CMK (cell line): ENCODE measurements around the gene RAD51B.

Experiments
- DNase-seq: peaks from one replicate; pipeline ENCODE4 v3.0.0-alpha.2; 2010; ENCODE audit warnings: low read depth

The RAD51B gene

DNA sequence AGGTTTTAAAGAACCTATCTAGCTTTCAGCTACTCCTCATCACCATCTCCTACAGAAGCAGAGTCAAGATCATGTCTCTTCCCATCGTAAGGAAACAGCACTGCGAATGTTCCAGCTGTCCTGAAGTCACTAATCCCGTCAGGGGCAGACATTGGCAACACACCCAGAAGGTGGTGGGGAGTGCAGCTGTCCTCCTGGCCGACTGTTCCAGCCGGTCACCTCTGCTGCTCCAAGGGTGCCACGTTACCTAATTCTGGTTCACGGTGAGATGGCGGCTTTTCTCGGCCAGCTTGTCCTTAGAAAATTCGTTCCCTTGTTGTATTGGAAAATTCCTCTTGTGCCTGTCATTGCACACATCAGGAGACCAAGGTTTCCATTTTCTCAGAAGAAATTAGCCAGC lies 777.1 kb downstream of the RAD51B start:
- DNase-seq = no peak

DNA sequence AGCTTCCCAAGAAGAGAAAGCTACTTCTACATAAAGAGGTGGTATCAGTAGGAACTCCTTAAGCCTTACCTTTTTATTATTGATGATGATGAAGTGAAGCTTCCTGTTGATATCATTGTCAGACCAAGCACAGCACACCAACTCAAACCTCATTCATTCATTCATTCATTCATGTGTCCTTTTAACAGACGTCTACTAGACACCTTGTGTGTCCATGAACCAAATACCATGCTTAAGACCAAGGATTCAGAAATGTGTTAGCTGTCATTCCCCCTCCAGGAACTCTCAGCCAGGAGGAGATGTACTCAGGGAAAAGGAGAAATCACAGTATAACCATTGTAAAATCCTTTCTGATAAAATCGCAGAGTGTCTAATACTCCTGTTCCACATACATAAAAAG lies 778.5 kb downstream of the RAD51B start:
- DNase-seq = no peak

DNA sequence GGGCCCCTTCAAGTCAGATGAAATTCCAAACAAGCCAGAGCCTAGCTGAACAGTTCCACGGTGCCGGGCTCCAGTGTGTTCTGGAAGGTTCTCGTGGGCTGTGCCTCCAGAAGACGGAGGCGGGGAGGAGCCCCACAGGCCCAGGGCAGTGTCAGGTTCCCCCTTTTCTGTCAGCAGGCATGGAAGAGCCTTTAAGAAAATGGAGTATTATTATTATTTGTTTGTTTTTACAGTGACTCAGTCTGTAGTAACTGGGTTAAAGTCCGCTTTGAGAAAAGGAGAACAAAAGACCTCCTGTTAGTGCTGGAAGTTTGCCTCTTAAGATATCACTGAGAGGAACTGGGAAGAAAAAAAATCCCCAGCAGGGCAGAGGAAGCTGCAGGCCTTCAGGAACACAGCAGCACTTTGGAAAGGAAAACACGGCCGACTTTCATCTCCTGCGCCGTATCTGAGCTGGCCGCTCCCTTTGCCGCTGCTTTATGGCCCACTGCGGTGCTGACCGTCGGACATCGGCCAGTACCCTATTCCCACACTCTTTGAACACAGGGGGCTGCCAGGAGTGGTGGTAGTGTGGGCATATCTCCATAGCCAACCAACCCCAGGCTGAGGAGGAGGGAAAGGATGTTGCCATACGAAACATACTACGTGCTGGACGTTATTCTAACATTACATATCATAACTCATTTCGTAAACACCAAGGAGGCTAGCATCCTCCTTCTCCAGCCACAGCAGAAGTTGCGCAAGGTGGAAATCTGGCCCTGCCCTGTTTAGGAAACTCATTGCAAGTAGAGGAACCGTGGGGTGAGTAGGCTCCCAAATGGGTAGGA lies 779.3 kb downstream of the RAD51B start:
- no peak for DNase-seq

DNA sequence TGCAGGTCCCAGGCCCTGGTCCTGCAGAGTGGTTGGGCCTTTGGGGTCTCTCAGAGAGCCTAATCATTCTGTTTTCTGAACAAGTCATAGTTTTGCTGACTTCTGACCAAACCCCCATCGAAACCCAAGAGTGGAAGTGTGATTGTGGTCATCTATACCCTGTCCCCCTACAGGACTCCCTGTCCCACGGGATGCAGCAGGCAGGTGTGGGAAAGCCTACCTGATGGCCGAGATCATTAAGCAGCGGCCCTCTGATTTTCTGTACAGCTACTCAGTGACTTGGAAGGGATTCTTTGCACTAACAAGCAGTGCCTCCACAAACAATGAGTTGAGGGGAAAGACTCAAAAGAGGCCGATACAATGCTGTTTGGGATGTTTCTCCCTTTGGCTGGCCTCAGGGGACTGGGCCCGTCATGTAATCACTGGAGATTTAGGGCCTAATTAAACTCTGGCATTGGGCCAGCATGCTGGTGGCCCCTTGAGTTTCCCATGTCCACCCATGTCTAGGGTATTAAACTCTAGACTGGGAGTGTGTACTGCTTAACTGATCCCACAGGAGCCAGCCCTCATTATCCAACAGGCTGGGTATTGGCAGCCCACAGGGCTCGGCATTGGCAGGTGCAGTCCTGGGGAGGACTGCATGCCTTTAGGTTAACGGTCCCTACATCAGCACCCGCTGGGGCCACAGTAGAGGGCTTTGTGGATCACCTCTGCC lies 780.5 kb downstream of the RAD51B start:
- DNase-seq = no peak

DNA sequence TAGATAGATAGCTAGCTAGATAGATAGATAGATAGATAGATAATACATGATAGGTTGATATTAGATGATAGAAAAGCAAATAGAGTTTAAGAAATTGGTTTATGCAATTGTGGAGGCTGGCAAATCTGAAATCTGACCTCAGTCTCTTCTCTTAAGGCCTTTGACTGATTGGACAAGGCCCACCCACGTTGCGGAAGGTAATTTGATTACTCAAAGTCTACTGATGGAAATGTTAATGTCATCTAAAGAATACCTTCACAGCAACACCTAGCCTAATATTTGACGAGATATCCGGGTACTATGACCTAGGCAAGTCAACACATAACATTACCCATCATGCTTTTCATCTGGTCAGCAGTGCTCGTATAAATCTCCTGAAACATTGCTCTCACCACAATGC lies 782.9 kb downstream of the RAD51B start:
- DNase-seq = no peak

DNA sequence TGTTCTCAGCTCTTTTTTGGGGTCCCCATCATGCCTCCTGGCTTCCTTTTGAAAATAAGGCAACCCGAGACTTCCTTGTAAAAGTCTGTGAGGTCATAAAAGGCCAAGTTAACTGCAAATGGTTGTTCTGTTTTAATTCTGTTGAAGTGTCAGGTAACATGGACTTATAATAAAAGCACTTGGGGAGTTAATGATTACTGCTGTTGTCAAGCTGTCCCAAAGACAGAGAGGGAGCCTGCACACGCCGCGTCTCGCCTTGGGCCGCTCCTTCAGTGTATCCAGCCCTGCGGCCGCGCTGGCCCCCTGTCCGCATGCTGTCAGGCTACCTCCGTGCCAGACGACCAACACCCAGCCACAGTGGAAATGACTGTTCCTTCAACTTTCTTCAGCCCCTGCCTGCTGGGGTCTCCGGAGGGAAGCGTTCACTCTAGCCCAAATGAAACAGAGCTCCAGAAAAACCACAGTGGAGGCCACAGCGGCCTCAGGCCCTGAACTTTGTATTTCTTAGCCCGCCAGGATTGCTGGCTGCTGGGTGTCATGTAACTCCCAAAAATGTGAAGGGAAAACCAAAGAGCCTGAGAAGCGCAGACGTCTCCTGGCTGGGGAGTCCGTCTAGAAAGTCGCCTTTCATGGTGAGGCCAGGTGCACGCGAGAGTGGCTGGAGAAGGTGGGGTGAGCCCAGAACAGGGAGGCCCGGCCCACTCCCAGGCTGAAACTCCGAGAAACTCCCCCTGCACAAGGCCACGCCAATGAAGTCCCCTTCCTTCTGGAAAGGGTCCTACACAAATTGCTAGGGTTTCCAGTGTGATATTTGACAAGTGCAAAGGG lies 784.2 kb downstream of the RAD51B start:
- DNase-seq = no peak

DNA sequence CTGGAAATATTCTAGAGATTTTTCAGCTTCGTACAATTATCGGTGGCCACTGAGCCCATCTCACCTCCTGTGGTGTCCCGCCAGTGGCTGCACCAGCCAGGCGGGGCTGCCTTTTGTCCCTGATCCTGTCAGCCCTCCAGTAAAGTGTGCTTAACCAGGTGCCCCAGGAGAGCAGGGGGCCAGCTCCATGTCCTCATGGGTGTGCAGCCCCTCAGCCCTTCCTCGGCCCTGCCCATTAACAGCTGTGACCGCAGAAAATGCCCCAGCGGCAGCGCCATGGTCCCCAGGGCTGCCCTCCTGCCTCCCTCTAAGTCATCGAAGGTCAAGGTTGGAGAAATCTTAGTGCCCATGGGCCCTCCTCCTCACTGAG lies 784.8 kb downstream of the RAD51B start:
- no peak for DNase-seq

DNA sequence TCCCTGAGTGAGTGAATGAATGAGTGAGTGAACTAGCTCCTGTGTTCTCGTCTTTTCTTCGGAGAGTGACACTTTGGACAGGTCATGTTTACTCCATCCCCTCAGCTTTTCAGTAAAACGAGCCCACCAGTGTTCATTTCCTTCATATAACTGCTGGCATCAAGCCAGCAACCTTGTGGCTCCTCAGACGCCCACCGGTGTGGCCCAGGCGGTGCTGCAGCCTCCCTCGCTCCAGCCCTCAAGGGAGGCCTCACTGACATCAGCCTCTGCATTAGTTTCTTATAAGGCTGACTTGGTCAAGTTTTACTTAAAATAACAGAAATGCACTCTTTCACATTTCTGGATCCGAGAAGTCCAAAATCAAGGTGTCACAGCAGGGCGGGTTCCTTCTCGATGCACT lies 785.2 kb downstream of the RAD51B start:
- DNase-seq = no peak

DNA sequence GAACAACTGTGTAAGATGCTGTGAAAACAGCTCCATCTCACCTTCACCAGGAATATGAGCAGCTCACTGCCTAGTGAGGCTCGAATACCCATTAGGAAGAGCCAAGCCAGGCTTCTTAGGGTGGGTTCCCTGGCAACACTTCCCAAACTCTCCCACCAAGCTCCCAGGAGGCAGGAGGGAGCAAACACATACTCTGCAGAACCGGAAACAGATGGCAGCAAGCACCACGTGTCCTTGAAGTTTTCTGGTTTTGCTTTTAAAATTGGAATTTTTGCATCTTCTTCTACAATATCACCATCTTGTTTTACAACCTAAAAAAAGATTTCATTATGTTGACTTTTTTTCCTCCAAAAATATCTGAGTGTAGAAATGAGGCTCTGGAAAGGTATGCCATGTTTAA lies 786.6 kb downstream of the RAD51B start:
- DNase-seq = no peak

DNA sequence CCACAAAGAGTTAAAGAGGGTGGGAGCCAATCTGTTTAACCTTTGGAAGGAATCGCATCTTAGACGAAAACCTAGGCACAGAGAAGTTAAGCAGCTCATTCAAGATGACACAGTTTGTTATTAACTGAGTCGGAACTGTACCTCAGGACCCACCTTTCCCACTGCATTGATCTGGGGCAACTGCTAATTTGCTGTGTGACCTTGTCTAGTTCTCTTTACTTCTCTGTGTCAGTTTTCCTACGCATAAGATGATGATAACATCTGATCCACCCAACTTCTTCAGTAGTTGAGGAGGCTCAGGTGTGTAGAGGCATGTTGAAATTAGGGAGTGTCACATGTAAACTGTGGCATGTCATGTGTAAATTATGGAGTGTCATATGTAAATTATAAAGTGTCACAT lies 787.1 kb downstream of the RAD51B start:
- DNase-seq = no peak

DNA sequence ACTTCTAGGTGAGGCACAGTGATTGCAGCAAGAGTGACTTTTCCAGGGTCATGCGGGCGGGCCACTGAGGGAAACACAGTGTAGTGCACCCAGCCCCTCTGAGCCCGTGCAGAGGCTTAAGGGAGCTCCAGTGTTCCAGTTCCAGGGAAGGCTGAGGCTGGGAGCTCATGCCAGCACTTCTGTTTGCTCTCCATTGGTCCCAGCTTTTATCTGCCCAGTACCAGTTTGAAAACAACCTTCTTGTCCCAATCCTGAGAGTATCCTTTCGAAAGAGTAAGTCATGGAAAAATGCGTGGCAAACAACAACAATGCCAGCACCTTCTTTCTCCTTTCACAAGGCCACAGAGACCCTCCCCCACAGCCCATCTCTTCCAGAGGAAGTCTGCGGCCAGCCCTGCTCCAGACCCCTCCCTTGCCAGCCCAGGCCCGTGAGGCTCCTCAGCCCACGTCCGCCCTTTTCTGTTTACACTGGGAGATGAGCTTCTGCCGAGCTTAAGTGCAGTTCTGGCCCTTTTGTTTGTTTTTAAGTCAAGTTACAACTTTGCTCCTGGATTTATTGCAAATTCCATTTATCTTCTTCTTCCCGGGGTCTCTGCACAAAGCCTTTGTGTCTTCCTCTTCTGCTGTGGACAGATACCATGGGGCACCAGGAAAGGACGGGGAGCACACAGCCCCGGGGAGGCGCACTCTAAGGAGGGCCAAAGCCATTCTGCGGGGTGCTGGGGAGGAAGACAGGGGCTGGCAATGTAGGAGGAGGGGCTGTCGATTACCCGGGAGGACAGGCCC lies 787.7 kb downstream of the RAD51B start:
- DNase-seq = peak; percentile 63

DNA sequence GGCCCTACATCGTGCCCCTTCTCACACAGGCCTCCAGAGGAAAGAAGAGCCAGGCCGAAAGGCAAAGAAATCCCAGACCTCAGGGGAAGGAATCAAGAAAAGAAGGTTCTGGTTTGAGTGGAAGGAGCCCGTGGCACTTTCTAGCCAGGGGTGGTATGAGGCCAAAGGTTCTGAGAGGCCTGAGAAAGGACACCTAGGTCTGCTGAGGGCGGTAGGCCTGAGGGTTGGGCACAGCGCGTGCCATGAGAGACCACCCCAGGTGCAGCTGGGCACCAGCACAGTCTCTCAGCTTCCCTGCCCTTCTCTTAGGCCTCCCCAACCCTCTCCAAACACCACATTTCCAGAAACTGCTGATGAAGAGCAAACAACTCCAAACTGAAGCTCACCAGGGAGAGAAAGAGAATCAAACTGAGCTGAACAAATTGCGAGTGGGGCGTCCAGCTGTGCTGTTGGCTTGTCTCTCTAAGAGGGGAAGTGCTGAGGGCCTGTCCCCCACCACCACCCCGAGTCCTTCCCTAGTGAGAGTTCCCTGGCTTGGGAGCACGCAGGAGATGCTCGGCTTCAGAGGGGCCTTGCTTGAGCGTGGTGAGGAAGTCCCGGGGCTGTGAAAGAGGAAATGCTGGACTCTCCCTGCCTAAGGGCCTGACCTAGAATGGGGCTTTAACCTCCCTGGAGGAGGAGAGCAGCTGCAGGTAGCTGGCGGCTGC lies 788.4 kb downstream of the RAD51B start:
- no peak for DNase-seq

DNA sequence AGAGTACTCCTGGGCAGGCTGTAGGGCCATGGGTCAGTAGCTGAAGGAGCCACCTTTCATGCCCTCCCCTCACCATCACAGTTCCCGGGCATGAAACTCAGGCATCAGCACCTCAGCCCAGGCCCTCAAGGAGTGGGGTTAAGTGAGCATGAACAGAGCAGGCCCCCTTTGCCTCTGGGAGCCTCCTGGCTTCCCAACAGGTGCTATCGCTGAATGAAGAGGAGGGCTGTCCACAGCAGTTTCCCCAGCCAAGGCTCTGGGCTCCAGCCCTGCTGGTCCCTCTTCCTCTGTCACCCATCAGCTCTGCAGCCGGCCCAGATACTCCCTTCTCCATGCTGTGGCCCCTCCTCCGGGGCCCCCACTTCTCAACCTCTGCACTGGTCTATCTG lies 789.0 kb downstream of the RAD51B start:
- DNase-seq = no peak

DNA sequence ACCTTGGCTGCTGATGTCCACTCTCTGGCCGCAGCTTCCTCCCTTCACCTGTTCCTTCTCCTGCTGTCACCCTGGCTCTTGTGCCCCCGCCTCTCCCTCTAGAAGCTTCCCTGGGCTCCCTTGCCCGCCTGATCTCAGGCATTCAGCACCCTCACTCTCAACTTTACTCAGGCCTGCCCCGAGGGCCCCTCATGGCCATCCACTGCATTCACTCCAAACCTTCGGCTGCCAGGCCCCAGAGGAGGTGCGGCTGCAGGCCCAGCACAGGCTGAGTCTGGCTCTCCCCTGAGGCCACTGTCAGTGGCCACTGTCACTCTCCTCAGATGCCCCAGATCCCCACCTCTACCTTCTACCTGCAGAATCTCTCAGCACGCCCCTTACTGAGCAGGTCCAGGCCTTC lies 789.4 kb downstream of the RAD51B start:
- no peak for DNase-seq

DNA sequence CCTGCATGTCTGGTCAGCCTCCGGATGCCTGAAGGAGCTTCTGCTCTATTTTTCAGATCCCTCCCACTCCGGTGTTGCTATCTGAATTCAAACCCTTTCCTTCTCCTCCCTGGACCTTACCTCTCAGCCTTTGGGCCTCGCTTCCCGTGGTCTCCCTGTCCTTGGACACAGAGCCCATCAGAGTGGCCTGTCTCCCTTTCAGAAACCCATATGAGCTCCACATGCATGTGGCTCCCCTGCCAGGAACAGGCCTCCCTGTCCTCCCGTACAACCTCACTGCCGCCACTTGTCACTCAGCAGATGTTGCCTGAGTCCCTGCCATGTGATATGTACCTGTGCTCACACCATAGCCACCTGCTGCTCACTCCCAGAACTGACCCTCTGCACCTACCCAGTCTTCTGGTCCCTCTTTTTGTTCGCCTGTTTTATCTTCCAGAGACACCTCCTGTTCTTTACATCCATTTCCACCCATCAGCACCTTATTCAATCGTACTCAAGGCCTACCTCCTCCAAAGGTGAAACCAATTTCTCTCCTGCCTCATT lies 790.7 kb downstream of the RAD51B start:
- no peak for DNase-seq

DNA sequence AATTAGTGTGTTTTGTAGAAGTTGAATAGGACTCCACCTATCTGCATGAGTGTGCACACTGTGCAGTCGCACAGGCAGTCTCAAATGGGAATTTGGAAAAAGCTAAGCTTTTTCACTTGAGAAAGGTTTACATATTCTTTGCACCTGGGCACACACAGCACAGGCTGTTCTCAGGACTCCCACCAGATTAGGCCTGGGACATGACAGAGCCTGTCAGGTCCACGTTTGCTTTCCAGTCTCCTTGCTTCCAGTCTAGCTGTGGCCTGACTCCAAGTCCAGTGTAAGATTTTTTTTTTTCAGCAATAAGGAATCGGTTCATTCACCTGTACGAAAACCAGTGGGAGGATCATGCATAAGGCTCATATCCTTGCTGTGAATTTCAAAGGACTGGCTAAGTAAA lies 792.0 kb downstream of the RAD51B start:
- no peak for DNase-seq

DNA sequence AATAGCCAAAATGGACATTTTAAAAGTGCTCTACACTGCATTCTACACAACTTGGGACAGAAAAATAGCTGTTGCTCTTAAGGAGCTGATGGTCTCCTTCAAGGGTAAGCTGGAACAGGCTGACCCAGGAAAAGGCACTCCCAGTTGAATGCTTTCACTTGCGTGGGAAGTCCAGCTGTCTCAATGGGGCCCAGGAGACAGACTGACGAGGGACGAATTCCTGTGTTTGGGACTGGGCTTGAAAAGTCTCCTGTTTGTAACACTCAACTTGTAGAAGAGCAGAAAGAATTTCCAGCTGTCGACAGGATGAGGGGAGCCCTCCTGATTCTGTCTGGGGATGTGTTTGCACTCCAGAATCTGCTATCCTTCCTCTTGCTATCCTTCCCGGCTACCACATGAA lies 792.5 kb downstream of the RAD51B start:
- no peak for DNase-seq

DNA sequence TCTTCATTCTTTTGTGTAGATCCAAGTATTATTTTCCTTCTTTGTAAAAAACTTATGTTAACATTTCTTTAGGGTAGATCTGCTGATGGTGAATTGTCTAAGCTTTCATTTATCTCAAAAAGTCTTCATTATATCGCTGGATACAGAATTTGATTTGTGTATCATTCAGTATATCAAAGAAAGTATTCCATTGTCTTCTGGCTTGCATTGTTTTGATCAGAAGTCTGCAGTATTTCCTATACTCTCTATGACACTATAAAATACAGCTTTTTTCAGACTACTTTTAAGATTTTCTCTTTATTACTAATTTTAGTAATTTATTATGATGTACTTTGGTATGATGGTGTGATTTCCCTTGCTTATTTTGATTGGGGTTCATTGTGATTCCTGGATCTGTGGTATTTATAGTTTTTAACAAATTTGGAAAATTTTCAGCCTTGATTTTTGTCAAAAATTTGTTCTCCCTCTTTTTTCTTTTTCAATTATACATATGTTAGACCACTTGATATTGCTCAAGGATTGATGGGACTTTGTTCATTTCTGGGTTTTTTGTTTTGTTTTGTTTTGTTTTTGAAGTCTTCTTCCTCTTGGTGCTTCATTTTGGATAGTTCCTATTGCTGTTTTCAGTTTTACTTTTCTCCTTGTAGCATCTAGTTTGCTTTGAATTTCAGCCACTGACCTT lies 796.8 kb downstream of the RAD51B start:
- no peak for DNase-seq

DNA sequence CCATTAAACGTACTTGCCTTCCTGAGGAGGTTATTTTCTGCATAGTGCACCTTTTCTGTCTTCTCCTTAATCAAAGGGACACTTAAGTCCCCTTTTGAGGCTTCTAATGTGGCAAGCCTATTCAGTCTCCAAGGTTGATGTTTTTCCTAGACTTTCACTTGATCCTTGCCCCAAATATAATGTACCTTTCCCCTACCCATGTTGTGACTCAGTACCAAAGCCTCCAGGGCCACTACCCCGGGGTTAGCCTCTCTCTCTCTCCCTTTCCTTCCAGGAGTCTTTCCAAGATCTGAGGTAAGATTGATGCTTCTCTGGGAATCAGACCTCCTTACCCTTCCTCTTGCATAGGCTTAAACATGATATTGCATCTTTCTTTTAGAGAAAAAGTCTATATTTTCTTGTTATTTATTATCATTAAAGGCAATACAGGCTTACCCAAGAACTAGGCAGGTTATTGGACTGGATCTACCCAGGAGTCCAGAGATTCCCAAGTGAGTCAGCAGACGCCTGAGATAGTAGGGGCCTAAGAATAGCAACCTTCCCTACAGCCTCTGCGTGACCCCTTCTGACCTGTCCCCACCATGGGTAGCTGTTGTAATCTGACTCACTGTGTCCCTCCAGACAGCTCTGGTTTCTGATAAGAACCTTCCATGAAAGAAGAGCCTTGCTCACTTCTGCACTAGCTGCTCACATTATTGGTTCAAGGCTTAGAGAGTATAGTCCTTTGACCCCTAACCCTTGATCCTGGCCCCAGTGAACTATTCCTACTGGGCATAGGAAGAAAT lies 800.4 kb downstream of the RAD51B start:
- DNase-seq = no peak
